ENCODE measurements around the gene MYOF. TPM values are rescaled to one million over a fixed set of nuclear protein-coding genes. Genes with fewer than 3 reads are reported as not detected.

MYOF gene
- total and polyA plus RNA-seq, 4 donors = 23.4 to 194 (median 82.2) TPM

- no peak for TF ChIP-seq CTCF (IDR thresholded peaks at IDR 0.05; ENCODE audit: control extremely low read depth, extremely low read depth)
- no peak for ATAC-seq (ENCODE audit: insufficient read depth, low FRiP score)
- Histone ChIP-seq H3K9me3 (ENCODE audit: control insufficient read depth in 4 of 4, insufficient read depth in 3 of 4, low read length in 3 of 4) (no peaks in the 10 kb centered on the region), H3K36me3 (ENCODE audit: control insufficient read depth in 4 of 4, insufficient read depth in 4 of 4, low read length in 4 of 4) (peaks cover 0 to 3% (median 0%) of the 10 kb centered on the region in 4 donors), H3K27ac (ENCODE audit: low read depth in 1 of 2, low read length in 1 of 2) (no peak overlapping the region), H3K4me3 (no peak overlapping the region), H3K27me3 (ENCODE audit: control insufficient read depth in 3 of 3, insufficient read depth in 3 of 3, low read length in 2 of 3) (no peaks in the 10 kb centered on the region), H3K4me1 (ENCODE audit: control insufficient read depth in 5 of 5, insufficient read depth in 5 of 5, low read length in 5 of 5) (no peaks in the 10 kb centered on the region), H3K9ac (ENCODE audit: insufficient read depth in 1 of 2, low read length in 2 of 2) (no peak overlapping the region)
- DNase-seq = no peak
- WGBS, 2 donors = 66 to 74% methylated on average over 6 of the region's 6 CpGs
These were observed 20.9 kb upstream of the MYOF start for GRCh38 chr10:93503075-93503474.

GRCh38 chr10:93501650-93502049 lies 19.5 kb upstream of the MYOF start:
- no peak for TF ChIP-seq CTCF (IDR thresholded peaks at IDR 0.05; ENCODE audit: control extremely low read depth, extremely low read depth)
- peaks cover 0 to 3% (median 0%) of the 10 kb centered on the region in 4 donors for H3K36me3 ChIP-seq (ENCODE audit: control insufficient read depth in 4 of 4, insufficient read depth in 4 of 4, low read length in 4 of 4)
- ATAC-seq (ENCODE audit: insufficient read depth, low FRiP score) = no peak
- no peak for DNase-seq
- H3K27me3 ChIP-seq (ENCODE audit: control insufficient read depth in 3 of 3, insufficient read depth in 3 of 3, low read length in 2 of 3) = no peaks in the 10 kb centered on the region
- H3K27ac ChIP-seq (ENCODE audit: low read depth in 1 of 2, low read length in 1 of 2) = no peak overlapping the region
- H3K4me3 ChIP-seq = no peak overlapping the region
- peaks cover 0 to 4% (median 3%) of the 10 kb centered on the region in 5 donors for H3K4me1 ChIP-seq (ENCODE audit: control insufficient read depth in 5 of 5, insufficient read depth in 5 of 5, low read length in 5 of 5)
- no peaks in the 10 kb centered on the region for H3K9me3 ChIP-seq (ENCODE audit: control insufficient read depth in 4 of 4, insufficient read depth in 3 of 4, low read length in 3 of 4)
- H3K9ac ChIP-seq (ENCODE audit: insufficient read depth in 1 of 2, low read length in 2 of 2) = no peak overlapping the region

GRCh38 chr10:93498166-93498565 lies 16.0 kb upstream of the MYOF start:
- Histone ChIP-seq H3K4me3 (no peak overlapping the region), H3K9ac (ENCODE audit: insufficient read depth in 1 of 2, low read length in 2 of 2) (no peak overlapping the region), H3K36me3 (ENCODE audit: control insufficient read depth in 4 of 4, insufficient read depth in 4 of 4, low read length in 4 of 4) (peaks cover 0 to 3% (median 0%) of the 10 kb centered on the region in 4 donors), H3K9me3 (ENCODE audit: control insufficient read depth in 4 of 4, insufficient read depth in 3 of 4, low read length in 3 of 4) (no peaks in the 10 kb centered on the region), H3K27ac (ENCODE audit: low read depth in 1 of 2, low read length in 1 of 2) (no peak overlapping the region), H3K4me1 (ENCODE audit: control insufficient read depth in 5 of 5, insufficient read depth in 5 of 5, low read length in 5 of 5) (peaks cover 0 to 9% (median 3%) of the 10 kb centered on the region in 5 donors), H3K27me3 (ENCODE audit: control insufficient read depth in 3 of 3, insufficient read depth in 3 of 3, low read length in 2 of 3) (no peaks in the 10 kb centered on the region)
- no peak for DNase-seq
- 23 to 44% methylated on average over 5 of the region's 5 CpGs for WGBS, 2 donors
- ATAC-seq (ENCODE audit: insufficient read depth, low FRiP score) = no peak
- no peak for TF ChIP-seq CTCF (IDR thresholded peaks at IDR 0.05; ENCODE audit: control extremely low read depth, extremely low read depth)
